HG02884 (cell line): Measurements from ENCODE around the gene DGCR2.
"Not testable (repeated sequence)": the region's sequence is repeated elsewhere in the genome, so short reads cannot be mapped to it uniquely, and the experiment has no call there.

Experiments
- ATAC-seq: cut with Tn5 transposase; IDR thresholded peaks from one replicate; pipeline ENCODE4 v1.9.1; 2021; ENCODE audit warnings: mild to moderate bottlenecking, moderate library complexity; ENCODE audit not compliant: unreplicated experiment

DGCR2 gene

DNA sequence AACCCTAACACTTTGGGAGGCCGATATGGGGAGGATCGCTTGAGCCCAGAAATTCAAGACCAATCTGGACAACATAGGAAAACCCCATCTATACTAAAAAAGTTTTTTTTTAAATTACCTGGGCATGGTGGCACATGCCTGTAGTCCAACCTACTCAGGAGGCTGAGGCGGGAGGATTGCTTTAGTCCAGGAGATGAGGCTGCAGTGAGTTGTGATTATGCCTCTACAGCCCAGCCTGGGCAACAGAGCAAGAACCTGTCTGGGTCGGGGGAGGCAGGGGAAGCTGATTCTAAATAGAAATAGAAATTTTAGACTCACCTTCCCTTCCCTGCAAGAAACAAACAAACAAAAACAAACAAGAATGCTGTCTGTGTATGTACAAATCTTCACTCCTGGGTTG lies 133.3 kb downstream of the DGCR2 start:
- ATAC-seq = no peak

DNA sequence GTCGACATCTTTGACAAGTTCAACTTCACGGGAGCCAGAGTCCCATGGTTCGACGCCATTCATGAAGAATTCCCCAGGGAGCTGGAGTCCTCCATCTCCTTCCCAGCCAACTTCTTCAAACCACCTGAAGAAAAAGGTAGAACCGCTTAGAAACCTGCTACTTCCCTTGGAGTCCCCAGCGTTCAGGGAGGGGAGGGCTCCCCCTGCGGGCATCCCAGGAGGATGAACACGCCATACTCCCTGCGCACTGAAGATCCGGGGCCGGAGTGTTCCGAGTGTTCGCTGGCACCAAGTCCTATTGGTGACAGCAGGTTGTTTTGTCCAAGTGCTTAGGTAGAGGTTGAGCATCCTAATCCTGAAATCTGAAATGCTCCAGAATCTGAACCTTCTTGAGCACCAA lies 134.4 kb downstream of the DGCR2 start:
- ATAC-seq = no peak

DNA sequence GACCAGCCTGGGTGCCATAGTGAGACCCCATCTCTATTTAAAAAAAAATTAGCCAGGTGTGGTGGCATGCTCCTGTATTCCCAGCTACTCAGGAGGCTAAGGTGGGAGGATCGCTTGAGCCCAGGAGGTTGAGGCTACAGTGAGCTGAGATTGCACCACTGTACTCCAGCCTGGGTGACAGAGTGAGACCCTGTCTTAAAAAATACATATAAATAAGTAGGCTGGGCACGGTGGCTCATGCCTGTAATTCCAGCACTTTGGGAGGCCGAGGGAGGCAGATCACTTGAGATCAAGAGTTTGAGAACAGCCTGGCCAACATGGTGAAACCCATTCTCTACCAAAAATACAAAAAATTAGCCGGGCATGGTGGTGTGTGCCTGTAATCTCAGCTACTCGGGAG lies 135.1 kb downstream of the DGCR2 start:
- ATAC-seq = not testable (repeated sequence)
